Globus pallidus (tissue), 1 donor: ENCODE measurements around the gene HLA-DRA.

ENCODE experiments used
- DNase-seq: peaks from one replicate; pipeline ENCODE4 v3.0.0-alpha.2; 2015; ENCODE audit warnings: low spot score

The HLA-DRA gene

DNA sequence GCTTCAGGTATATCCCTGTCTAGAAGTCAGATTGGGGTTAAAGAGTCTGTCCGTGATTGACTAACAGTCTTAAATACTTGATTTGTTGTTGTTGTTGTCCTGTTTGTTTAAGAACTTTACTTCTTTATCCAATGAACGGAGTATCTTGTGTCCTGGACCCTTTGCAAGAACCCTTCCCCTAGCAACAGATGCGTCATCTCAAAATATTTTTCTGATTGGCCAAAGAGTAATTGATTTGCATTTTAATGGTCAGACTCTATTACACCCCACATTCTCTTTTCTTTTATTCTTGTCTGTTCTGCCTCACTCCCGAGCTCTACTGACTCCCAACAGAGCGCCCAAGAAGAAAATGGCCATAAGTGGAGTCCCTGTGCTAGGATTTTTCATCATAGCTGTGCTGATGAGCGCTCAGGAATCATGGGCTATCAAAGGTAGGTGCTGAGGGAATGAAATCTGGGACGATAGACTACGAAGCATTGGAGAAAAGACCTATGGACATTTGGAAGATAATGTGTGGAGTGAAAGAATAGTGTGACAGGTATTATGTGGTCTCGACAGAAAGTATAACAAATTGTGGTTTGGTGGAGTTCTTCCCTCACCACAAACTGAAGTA is at the start of gene HLA-DRA:
Gene HLA-DRA (plus strand): TSS at position 286 of the 613 bp plus-strand sequence. CDS start 64 bp downstream, at position 350.
- DNase-seq, result peak; percentile 67

GRCh38 chr6:32391505-32391904 is 48.2 kb upstream of the HLA-DRA start:
- no peak for DNase-seq

- DNase-seq, result no peak
Observed at GRCh38 chr6:32393665-32394420, 45.8 kb upstream of the HLA-DRA start.

DNA sequence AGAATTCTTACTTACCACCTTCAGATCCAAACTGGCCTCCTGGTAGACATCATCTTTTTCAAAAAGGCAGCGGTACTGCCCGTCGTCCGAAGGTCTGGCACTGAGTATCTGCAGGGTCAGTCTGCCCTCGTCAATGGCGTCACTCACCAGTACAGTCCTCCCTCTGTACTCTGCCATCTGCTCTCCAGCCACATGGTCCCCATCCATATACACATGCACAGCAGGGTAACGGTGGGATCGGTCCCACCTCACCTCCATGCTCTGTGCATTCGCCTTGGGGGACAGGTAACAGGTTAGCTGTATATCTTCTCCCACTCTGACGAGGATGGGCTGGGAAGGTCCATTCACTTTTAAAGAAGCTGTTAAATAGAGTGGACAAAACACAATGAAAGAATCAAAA is 43.7 kb upstream of the HLA-DRA start:
- DNase-seq, result no peak

DNA sequence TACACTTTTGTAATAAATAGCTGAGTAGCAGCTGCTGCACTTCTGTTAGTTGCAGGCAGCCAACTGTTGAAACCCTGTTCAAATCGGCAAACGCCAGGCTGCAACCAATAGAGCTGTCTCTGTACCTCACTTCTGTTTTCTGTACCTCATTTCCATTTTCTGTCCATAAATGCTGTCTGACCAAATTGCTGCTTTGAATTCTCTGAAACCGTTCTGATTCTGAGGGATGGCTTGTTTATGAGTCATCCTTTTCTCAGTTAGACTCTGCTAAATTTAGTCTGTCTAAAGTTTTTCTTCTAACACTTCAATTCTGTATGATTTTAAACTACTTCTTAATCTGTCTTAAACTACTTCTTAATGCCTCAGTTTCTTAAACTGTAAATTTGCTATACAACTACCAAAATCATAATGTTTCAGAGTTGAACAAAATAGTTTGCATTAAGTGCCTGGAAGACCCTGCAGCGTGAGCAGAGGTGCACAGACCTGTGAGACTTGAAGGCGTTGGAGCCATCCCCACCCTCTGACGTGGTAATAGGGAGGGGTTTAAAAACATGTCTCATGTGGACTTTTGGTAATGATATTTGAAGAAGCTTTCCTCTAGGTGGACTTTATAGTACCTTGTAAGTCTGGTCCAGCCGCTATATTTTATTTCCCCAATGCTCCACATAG is 42.3 kb upstream of the HLA-DRA start:
- no peak for DNase-seq

- DNase-seq, result no peak
Observed at GRCh38 chr6:32401284-32401963, 38.3 kb upstream of the HLA-DRA start.

DNA sequence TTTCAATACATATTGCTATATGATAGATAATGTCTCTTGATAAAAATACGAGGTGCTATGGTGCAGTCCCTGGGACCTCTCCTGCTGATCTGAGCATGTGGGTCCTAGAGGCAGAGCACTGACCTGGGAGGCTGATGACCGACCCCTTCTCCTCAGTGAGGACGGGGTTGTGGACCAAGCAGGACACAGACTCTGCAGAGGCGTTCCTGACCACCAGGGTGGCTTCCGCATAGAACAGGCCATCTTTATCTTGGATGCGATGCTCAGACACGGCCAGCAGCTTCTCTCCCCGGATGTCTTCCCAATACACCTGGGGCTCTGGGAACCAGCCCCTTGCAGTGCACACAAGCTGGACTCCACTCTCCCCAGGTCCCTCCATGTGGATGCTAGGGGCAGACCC is 36.9 kb upstream of the HLA-DRA start:
- DNase-seq, result no peak

DNA sequence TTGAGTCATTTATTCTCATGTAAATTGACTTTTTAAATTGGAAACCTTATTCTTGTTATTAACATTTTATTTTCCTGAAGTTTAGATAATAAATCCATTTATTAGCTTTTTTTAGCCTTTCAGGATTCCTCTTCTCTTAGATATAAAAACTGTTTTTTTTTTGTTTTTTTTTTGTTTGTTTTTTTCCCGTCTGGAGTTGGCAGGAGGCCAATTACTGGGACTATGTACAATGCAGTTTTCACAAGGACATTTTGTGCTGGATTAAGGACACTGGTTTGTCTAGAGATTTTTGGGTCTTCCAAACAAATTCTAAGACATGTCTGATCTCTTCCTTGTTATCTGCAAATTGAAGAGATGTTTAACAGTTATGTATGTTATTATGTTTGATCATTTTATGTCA is 34.0 kb upstream of the HLA-DRA start:
- DNase-seq, result no peak

DNA sequence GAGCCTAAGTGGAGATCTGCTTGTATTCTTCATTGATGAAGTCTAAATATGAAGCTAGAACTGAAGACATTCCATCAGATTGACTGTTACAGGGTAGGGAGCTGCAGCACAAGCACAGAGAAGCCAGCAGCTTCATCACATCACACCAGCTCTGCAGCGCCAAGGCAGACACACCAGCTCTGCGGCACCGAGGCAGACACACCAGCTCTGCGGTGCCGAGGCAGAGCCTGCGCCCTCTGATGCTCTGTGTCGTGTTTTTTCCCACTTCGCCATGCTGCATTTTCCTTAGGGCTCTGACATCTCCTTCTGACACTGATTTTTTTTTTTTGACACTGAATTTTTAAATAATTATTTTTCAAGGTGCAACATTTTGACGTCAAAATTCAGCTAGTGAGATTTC is 33.5 kb upstream of the HLA-DRA start:
- DNase-seq, result no peak

- DNase-seq, result no peak
Observed at GRCh38 chr6:32406857-32407256, 32.8 kb upstream of the HLA-DRA start, which contains the start of gene BTNL2. BTNL2 (minus strand) TSS chr6:32407181; CDS start chr6:32407123, 58 bp downstream.

- no peak for DNase-seq
Observed at GRCh38 chr6:32410906-32411305, 28.8 kb upstream of the HLA-DRA start.

DNA sequence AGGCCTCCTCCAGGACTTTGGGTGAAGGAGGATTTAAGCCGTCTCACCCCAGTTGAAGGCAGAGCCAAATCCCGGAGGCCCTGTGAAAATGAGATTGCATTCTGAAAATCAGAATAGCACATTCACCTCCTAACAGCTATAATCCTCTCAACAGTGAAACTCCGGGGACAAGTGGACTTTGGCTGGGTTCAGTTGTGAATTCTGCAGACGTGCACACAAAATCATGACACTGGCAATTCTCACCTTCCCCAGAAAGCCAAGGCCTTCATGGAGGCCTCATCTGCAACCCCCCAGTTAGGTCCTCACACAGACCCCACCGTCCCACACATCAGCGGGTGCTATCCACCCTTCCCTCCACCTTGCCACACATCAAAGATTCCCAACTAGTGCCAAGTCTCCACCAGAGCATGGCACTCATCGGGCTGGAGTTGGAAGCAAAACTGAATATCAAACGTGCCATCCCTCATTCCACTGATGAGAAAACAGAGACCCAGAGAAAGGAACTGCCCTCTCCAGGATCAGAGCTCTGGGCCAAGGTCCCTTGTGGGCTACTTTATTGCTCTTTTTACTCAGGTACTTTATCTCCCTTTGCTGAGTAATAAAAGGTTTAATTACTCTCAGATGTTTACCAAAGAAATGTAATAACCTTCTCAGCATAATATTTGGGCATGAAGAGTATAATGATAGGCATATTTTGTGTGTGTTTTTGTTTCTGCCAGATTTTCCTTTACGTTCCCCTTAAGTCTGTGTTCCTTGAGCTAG is 27.9 kb upstream of the HLA-DRA start:
- DNase-seq, result no peak

- DNase-seq, result peak; percentile 66
Observed at GRCh38 chr6:32413427-32414047, 26.1 kb upstream of the HLA-DRA start.

- DNase-seq, result peak; percentile 58
Observed at GRCh38 chr6:32415521-32416019, 24.1 kb upstream of the HLA-DRA start.

GRCh38 chr6:32416036-32416435 is 23.7 kb upstream of the HLA-DRA start:
- no peak for DNase-seq

- DNase-seq, result no peak
Observed at GRCh38 chr6:32424589-32425300, 14.9 kb upstream of the HLA-DRA start.

DNA sequence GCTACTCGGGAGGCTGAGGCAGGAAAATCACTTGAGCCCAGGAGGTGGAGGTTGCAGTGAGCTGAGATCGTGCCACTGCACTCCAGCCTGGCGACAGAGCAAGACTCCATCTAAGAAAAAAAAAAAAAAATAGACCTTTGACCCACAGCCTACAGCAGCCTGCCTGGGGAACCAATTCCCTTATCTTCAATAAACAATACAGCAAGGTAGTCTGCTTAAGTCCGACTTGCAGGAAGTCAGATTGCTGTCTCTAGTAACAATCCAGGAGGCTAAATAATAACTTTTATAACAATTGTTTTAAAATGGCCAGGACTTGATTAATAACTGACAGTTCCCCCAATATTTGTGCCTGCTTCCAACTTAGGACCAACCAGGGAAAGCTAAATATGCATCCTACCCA is 13.3 kb upstream of the HLA-DRA start:
- no peak for DNase-seq

GRCh38 chr6:32427218-32427617 is 12.5 kb upstream of the HLA-DRA start:
- DNase-seq, result no peak

- no peak for DNase-seq
Observed at GRCh38 chr6:32427934-32428474, 11.7 kb upstream of the HLA-DRA start.

DNA sequence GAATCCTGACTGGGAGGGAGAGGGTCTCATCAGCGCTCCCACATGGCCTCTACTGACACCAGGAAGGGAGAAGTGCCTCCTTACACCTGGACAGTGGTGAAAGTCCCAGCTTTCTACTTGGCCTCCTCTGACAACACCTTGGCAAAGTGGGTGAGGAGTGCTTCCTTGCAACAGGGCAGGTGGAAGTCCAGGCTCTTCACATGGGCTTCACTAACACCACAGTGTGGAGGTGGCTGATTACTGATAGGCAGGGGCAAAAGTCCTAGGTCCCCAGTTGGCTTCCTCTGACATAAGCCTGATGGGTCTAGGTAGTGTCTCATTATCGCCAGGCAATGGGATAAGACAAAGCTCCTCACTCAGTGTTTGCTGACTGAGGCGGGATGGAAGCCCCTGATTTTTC is 9.5 kb upstream of the HLA-DRA start:
- no peak for DNase-seq
